GM18951 (cell line): ENCODE data around the gene CCNL2.
"Not testable (repeated sequence)": the region's sequence is repeated elsewhere in the genome, so short reads cannot be mapped to it uniquely, and the experiment has no call there.

Experiments
- POLR2A ChIP-seq: IDR thresholded peaks from 4 replicates; pipeline ENCODE4 v1.6.1; 2011; ENCODE audit warnings: mild to moderate bottlenecking; ENCODE audit not compliant: insufficient read length, insufficient read depth; ENCODE audit errors: extremely low read depth
- in situ Hi-C: fragments of 300-500 bp; cut with MboI; formaldehyde crosslinking; loops from one replicate; pipeline ENCODE4 v1.12.0; 2022; ENCODE audit warnings: low sequenced_read_pairs, mixed read lengths, inconsistent platforms; ENCODE audit not compliant: unreplicated experiment

The CCNL2 gene

DNA sequence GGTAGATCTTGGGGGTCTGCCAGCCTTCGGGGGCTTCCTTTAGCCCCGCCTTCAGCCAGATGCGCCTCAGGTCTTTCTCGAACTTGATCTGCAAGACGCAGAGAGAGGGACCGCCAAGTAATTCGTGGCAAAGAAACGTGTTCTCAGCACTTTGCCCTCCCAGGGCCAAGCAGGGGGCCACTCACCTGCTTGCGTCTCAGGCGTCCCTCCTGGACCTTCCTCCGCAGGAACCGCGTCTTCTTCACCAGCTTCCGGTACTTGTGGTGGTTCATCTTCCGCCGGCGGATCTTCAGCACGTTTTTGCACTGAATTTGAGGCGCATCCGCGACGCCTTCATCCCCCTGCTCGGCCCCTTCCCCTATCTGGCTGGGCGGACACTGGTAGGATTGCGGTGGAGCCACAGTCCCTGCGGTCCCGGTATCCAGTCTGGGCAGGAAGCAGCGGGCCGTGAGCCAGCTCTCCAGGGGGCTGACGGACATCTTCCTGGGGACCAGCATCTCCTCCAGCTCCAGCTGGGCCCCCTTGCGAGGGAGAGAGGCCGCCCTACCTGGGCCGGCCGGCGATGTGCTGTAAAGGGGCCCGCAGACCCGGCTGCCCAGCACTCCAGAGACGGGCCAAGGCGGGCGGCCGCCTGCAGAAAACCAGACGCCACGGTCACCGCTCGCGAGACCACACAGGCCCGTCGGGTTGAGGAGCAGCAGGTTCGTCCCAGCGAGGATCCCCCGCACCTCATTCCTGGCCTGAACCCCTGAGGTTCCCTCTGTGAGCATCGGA, 25.1 kb downstream of the CCNL2 start:
- in situ Hi-C loops = no loop called here
- TF ChIP-seq POLR2A = no peak

DNA sequence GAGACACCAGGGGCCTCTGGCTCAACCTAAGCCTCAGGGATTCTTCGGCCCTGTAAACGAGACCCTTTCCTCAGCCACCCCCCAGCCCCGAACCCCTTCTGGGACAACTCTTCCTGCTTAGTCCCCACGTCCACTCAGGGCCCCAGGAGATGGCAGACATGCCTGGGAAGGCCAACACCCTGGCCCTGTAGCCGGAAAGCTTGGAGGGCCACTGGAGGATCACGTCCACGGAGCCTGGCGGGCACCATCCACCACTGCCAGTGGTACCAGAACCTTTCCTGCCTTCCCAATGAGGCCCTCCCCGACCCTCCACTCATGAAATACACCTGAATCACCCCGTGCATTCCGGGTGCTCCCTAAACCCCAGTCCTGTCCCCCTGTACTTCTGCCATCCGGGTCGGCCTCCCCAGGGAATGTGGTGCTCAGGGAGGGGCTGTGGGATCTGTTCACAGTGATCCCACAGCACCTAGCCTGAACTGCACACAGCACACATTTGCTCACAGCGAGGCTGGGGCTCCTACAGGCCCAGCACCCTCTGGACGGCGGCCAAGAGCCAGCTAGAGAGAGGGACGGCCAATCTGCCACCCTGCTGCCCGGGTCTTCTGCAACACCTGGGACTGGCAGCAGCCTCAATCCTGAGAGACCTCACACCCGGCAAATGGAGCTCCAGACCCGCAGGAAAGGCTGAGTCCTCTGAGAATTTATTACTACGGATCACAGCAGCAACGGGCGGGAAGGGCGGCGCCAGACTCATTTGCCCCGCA, 25.9 kb downstream of the CCNL2 start:
- in situ Hi-C loops = no loop called here
- TF ChIP-seq POLR2A = no peak

DNA sequence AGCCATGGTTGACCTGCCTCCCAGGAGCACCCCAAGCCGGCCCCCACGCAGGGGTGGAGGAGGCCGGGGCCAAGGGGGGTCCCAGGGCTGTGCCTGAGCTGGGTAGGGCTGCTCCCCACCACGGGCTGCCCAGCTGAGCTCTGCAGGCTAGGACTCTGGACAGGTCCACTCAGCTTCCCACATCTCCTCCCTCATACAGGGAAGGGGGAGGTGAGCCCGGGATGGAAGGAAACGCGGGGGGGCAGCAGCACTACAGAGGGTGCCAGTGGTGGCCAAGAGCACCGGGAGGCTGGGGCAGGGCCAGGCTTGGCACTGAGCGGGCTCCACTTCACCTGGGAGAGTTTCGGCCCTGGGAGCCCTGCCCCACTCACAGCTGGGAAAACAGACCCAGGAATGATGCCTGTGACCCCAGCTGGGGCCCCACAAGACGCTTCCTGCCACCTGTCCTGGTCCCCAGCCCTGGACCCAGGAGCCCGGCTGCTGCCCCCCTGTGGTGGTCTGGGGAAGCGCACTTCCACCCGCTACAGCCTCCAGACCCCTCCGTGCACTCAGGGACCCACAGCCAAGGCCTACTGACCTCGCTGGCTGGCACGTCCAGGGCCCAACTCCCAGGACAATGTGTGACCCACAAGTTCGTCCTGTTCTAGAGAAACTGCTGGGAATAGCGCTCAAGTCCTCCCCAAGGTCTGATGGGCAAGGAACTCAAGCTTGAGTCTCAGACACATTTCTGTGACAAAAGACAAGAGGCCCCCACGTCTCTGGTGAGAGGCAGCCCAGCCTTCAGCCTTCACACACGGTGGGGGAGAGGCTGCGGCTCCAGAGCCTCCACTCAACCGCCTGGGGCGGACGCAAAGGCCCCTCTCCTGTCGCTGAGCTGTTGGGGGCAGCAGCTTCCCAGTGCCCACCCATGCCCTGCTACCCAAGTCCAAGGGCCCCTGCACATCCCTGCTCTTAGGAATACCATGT, 27.1 kb downstream of the CCNL2 start:
- in situ Hi-C loops = no loop called here
- no peak for TF ChIP-seq POLR2A

DNA sequence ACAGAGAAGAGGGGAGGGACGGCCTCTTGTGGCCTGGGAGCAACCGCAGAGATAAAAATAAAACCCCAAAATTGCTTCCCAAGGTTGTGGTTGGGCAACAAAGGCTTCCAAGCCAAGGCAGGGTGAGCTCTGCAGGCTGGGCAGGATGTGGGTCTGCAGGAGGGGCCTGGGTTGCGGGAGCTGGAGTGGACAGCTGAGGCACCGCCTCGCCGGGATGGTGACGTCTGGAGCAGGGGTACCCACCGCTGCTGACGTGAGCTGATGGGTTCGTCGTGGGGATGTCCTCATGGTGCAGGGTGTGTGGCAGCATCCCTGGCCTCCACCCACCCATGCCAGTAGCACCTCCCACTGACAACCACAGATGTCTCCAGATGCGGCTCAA, 27.8 kb downstream of the CCNL2 start:
- in situ Hi-C loops = no loop called here
- TF ChIP-seq POLR2A = no peak

DNA sequence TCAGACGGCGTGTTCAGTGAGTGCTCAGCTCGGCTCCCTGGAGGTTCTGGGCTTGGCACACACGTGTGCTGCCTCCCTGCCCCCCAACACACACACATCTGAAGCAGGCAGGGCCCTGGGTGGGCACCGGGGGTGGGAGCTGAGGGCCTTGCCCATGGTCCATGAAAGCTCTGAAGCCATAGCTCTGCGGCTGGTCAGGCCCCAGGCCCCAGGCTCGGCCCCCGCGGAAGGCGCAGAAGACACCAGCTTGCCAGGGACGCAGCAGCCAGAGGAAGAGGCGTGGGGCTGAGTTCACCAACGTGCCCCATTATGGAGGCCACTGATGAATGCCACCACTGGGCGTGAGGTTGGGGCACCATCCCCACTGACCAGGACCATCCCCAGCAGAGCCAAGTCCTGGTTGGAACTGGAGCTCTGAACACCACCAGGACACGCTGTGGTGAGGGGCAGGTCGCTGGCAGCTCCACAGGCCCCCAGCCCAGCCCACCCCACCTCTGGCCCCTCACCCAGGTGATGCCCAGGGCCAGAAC, 28.3 kb downstream of the CCNL2 start:
- in situ Hi-C loops = no loop called here
- TF ChIP-seq POLR2A = no peak

DNA sequence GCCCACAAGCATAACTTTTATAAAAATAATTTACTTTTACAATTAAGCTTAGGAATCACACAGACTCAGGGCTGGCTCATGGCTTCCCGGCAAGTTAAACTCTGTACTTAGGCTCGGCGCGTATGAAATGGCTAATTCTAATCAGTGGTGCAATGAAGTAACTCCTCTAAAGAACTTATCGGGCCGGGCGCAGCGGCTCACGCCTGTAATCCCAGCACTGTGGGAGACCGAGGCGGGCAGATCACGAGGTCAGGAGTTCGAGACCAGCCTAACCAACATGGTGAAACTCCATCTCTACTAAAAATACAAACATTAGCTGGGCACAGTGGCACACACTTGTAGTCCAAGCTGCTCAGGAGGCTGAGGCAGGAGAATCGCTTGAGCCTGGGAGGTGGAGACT, 29.0 kb downstream of the CCNL2 start:
- in situ Hi-C loops = not testable (repeated sequence)

DNA sequence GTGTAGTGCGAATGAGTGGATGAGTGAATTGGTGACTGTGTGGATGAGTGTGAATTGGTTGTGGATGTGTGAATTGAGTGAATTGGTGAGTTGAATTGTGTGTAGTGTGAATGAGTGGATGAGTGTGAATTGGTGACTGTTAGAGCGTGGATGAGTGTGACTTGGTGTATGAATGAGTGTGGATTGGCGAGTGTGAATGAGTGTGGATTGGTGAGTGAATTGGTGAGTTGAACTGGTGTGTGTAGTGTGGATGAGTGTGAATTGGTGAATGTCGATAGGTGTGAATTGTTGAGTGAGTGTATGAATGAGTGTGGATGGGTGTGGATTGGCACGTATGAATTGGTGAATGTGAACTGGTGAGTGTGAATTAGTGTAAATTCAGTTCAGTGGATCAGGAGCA, 31.8 kb downstream of the CCNL2 start:
- TF ChIP-seq POLR2A = no peak
- in situ Hi-C loops = no loop called here

DNA sequence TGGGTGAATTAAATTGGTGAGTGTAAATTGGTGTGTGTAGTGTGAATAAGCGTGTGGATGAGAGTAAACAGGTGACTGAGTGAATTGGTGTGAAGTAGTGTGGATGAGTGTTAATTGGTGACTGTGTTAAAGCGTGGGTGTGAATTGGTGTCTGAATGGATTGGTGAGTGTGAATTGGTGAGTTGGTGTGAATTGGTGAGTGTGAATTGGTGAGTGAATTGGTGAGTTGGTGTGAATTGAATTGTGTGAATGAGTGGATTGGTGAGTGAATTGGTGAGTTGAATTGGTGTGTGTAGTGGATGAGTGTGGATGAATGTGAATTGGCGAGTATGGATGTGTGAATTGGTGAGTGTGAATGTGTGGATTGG, 32.5 kb downstream of the CCNL2 start:
- in situ Hi-C loops = no loop called here
- no peak for TF ChIP-seq POLR2A

DNA sequence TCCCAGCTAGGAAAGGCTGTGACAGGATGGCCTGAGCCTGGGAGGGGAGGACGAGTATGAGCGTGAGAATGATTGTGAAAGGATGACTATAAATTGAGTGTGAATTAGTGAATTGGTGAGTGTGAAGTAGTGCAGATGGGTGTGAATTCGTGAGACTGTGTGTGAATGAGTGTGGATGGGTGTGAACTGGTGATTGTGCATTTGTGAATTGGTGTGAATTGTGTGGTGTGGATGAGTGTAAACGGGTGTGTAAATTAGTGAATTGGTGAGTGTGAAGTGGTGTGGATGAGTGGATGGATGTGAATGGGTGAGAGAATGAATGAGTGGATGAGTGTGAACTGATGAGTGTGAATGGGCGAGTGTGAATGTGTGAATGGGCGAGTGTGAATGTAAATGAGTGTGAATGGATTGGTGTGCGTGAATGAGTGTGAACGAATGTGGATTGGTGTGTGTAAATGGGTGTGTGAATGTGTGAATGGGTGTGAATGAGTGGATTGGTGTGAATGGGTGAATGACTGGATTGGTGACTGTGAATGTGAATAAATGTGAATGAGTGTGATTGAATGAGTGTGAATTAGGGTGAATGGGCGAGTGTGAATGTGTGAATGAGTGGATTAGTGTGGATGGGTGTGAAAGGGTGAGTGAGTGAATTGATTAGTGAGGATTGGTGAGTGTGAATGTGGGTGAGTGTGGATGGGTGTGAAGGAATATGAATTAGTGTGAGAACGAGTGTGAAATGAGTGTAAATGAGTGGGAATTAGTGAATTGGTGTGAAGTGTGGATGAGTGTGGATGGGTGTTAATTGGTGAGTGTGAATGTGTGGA, 33.0 kb downstream of the CCNL2 start:
- in situ Hi-C loops = no loop called here
- no peak for TF ChIP-seq POLR2A

DNA sequence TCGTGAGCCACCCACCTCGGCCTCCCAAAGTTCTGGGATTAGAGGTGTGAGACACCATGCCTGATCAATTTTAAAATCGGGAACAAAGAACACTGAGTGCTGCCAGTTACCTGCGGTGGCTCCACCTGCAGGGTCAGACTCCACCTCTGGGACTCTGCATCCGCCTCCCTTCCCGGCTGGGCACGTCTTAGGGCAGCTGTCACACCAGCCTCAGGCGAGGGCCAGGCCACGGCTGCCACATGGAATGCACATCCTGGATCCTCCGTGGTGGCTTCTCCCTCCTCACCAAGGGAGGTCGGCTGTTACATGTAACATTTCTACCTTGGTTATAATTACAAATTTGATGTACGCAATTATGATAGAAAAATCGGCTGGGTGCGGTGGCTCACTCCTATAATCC, 34.9 kb downstream of the CCNL2 start:
- in situ Hi-C loops = no loop called here
- TF ChIP-seq POLR2A = no peak

DNA sequence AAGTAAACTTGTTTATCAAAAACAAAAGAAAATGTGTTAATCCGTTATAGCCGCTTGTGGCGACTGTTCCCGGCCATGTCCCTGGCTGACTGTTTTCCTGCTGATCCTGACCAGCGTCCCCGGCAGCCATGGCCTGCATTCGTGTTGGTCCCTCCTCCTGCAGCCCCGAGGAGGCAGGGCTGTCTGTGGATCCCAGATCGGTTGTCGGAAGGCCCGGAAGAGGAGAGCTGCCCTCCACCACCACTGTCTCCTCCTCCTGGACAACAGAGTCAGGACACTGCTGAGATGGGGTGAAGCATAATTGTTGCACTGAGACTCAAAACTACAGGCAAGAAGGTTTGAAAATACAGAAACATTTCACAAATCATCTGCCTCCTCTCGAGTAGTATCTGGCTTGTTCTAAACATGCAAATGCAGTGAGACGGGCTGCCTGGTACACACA, 37.1 kb downstream of the CCNL2 start:
- in situ Hi-C loops = no loop called here

DNA sequence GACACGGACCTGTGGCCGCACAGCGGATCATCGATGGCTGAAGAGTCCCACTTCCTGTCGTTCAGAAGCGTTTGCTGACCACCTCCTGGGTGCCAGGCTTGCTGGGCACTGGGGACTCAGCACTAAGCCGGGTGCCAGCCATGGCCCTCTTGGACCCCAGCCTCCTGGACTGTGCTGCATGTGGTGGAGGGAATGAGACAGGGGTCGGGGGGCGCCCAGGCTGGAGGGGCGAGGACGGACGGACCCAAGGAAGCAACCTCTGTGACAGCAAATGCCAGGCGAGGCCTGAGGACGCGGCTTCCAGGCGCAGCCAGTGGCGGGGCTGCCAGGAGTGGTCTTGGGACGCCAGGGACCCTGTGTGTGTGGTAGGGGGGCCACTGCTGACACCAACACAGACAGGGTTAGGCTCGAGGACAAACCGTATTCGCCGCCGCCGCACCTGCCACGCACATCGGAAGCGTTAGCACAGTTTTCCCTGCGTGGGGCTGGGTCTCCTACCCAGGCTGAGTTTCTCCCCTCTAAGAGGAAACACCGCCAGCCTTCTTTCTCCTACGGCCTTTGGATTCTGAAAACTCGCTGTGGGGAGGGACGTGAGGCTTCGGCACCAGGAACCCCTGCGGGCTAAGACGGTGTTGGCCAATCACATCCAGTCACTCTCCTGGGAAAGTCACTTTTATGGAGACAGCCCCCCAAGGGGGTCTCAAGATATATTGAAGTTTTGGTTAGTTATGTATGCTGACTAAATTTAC, 37.7 kb downstream of the CCNL2 start:
- TF ChIP-seq POLR2A = no peak
- in situ Hi-C loops = no loop called here

More for the DNA sequence above, 37.1 kb downstream of the CCNL2 start:
- TF ChIP-seq POLR2A = no peak
